Urinary bladder (tissue), 4 donors: ENCODE data around the gene S1PR3. TPM values are rescaled to one million over a fixed set of nuclear protein-coding genes. Genes with fewer than 3 reads are reported as not detected.

ENCODE experiments used
- DNase-seq: peaks from one replicate; pipeline ENCODE4 v3.0.0-alpha.2; 2015; ENCODE audit errors: extremely low spot score
- H3K27ac ChIP-seq: one replicate; pipeline ENCODE4 v1.5.1; 2013; ENCODE audit warnings: low read depth, mild to moderate bottlenecking, moderate library complexity
- H3K36me3 ChIP-seq: one replicate; pipeline ENCODE4 v1.6.1; 2013; ENCODE audit warnings: mild to moderate bottlenecking, moderate library complexity; ENCODE audit not compliant: insufficient read depth
- H3K4me1 ChIP-seq: one replicate; pipeline ENCODE4 v1.6.1; 2013; ENCODE audit warnings: mild to moderate bottlenecking, moderate library complexity; ENCODE audit not compliant: insufficient read depth
- H3K4me3 ChIP-seq: one replicate; pipeline ENCODE4 v1.5.1; 2013; ENCODE audit warnings: low read depth, low read length
- WGBS: extraction: QIAGEN DNeasy Blood & Tissue Kit; methylation state at CpG from one replicate; pipeline ENCODE4 v1.1.7; 2013; 5-methylcytosine and 5-hydroxymethylcytosine counted together
- polyA plus RNA-seq: library from polyadenylated mRNA; stranded (reverse); fragments of 200-250 nt; gene quantifications from one replicate; pipeline ENCODE4 v1.2.3, GENCODE V29; 2013
- total RNA-seq: library from RNA; depleted of rRNA; stranded (reverse); fragments of >200 nt; gene quantifications from one replicate; pipeline ENCODE4 v1.2.3, GENCODE V29; 2014
- donor health status: healthy with polysubstance abuse.
- donor health status: healthy.

The S1PR3 gene
- total and polyA plus RNA-seq, 2 donors = 47.4 to 47.8 TPM

DNA sequence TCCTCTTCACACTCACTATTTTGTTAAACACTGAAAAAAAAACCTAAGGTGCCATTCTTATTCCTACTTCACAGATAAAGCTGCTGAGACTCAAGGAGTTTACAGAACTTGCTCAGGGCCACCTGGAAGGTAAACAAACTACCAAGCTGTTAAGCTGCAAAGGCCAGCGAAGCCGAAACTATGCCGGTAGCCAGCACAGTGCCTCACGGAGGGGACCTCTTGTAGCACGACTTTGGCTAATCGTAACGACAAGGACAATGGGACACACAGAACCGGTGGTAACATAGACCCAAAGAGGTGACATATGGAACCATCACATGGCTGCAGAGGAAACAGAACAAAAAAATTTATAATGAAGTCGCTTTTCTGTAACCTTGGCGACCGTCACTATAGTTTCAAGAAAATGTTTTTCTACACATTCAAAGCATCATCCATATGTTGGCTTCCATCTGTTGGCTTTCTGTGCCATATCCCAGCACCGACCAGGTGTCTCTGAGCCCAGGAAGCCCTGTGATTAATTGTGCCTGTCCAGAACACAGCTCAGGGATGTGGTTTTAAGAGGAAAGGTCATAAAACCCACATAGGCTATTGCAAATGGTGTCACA lies 60.3 kb downstream of the S1PR3 start:
- H3K4me1 ChIP-seq = no peaks in the 10 kb centered on the region
- H3K4me3 ChIP-seq = no peak overlapping the region
- no peaks in the 10 kb centered on the region for H3K36me3 ChIP-seq
- H3K27ac ChIP-seq = no peak overlapping the region
- WGBS = 83% methylated on average over 12 of the region's 12 CpGs
- DNase-seq = no peak

- Histone ChIP-seq H3K4me1 (no peaks in the 10 kb centered on the region), H3K27ac (no peak overlapping the region), H3K36me3 (no peaks in the 10 kb centered on the region), H3K4me3 (no peak overlapping the region)
- WGBS = 89% methylated on average over 6 of the region's 6 CpGs
- DNase-seq = no peak
These were observed 61.3 kb downstream of the S1PR3 start for GRCh38 chr9:89052470-89053097.

DNA sequence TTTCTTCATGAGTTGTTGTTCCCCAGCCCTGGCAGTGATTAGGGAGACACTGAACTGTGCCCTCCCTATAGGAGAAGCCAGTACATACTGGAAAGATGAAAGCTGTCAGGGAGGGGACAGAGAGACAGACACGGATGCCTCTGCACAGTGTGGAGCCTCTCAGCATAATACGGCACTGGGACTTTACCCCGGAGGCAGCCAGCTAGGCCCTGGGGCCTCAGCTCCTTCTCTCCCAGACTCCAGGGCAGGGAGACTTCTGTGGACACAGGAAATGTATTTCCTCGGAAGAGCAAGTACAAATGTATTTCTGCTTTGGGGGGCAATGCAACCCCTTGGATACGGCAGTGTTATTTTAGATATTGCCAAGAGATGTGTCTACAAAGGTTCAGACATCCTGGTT lies 62.0 kb downstream of the S1PR3 start:
- WGBS = 91% methylated on average over 5 of the region's 5 CpGs

More for the DNA sequence above, 62.0 kb downstream of the S1PR3 start:
- DNase-seq = no peak
- H3K36me3 ChIP-seq = no peaks in the 10 kb centered on the region
- H3K27ac ChIP-seq = no peak overlapping the region
- no peak overlapping the region for H3K4me3 ChIP-seq
- no peaks in the 10 kb centered on the region for H3K4me1 ChIP-seq

Other genes with a start within 250 kb of the S1PR3 start
- 2.0 TPM for gene SHC3, start 187.3 kb downstream of the S1PR3 start, total RNA-seq
- gene SHC3, start 187.3 kb downstream of the S1PR3 start, polyA plus RNA-seq = 1.6 TPM